Umbilical cord (tissue), 2 donors: ENCODE data around the gene ELFN2. TPM values are rescaled to one million over a fixed set of nuclear protein-coding genes. Genes with fewer than 3 reads are reported as not detected.
"Not testable (repeated sequence)": the region's sequence is repeated elsewhere in the genome, so short reads cannot be mapped to it uniquely, and the experiment has no call there.

ENCODE experiments used
- DNase-seq: peaks from one replicate; pipeline ENCODE4 v3.0.0-alpha.2; 2015; ENCODE audit warnings: low spot score
- total RNA-seq: library from RNA; depleted of rRNA; stranded (reverse); fragments of >200 nt; gene quantifications from one replicate; pipeline ENCODE4 v1.2.3, GENCODE V29; 2014; ENCODE audit warnings: low replicate concordance; ENCODE audit not compliant: insufficient read depth

ELFN2 gene, protein sequence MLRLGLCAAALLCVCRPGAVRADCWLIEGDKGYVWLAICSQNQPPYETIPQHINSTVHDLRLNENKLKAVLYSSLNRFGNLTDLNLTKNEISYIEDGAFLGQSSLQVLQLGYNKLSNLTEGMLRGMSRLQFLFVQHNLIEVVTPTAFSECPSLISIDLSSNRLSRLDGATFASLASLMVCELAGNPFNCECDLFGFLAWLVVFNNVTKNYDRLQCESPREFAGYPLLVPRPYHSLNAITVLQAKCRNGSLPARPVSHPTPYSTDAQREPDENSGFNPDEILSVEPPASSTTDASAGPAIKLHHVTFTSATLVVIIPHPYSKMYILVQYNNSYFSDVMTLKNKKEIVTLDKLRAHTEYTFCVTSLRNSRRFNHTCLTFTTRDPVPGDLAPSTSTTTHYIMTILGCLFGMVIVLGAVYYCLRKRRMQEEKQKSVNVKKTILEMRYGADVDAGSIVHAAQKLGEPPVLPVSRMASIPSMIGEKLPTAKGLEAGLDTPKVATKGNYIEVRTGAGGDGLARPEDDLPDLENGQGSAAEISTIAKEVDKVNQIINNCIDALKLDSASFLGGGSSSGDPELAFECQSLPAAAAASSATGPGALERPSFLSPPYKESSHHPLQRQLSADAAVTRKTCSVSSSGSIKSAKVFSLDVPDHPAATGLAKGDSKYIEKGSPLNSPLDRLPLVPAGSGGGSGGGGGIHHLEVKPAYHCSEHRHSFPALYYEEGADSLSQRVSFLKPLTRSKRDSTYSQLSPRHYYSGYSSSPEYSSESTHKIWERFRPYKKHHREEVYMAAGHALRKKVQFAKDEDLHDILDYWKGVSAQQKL
- total RNA-seq, result 0.24 TPM

GRCh38 chr22:37427135-37427710 is at the start of gene ELFN2:
TSS of gene ELFN2 (minus strand) at chr22:37427479. CDS start at chr22:37375534, 51,945 bp downstream.
- DNase-seq, result peak; percentile 17

DNA sequence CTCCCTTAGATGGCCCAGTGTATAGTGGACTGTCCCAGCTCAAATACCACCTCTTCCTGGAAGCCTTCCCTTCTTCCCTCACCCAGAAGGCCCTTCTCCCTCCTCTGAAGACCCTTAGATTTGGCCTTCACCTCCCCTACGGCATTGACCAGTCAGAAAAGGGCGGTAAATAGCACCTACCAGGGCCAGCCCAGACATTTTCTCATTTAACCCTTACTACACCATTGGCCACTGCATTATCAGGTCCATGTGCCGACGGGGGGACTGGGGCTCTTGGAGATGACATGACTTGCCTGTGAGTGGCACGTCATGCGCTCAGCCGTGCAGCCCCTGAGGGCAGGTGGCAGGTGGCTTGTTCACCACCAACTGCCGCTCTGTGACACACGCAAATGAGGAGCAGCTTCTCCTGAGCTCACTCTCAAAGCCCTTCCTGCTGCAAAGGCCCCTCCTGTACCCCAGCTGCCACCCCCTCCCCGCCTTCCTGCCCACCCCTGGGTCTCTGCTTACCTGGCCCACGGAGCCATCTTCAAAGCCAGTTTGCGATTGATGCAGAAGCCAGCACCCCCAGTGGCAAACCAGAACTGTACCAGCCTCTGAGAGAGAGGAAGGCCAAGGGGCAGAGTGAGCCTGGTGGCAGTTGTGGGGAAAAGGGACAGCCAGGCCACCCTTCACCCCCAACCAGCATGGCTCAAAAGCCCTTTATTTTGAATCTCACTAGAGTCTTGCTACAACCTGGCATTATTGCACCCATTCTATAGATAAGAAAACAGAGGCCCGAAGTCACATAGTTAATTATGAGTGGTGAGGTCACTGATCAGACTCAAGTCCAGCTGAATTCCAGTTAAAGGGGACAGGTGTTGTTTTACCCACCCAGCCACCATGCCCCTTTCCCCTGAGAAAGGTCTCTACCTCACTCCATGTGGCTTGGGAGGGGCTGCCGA is 49.4 kb upstream of the ELFN2 start:
- DNase-seq, result no peak

DNA sequence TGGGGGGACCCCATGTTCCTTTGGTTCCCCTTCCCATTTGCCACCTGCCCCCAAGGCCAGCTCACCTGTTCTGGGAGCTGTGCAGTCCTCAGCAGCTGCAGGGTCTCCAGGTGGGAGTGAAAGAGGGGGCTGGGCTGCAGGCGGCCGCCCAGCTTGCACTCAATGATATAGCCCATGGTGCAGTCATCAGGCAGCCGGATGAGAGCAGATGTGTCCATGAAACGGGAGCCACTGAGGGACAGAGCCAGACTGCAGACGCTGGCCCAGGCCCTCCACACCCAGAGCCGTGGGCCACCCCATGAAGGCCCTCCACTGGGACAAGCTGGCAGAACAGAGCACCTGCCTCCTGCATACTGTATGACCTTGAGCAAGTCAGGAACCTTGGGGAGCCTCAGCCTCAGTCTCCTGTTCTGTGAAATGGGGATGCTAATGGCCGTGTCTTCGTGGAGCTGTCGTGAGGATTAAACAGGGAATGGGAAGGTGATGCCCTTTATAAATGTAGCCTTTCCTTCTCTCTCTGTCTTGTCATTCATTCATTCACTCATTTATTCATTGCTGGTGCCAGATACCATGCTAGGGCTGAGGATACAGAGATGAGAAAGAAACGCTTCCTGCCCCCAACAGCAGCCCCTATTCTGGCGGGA is 47.3 kb upstream of the ELFN2 start:
- no peak for DNase-seq

- DNase-seq, result no peak
Observed at GRCh38 chr22:37473437-37473946, 46.2 kb upstream of the ELFN2 start.

- DNase-seq, result no peak
Observed at GRCh38 chr22:37472418-37473006, 45.2 kb upstream of the ELFN2 start.

GRCh38 chr22:37471727-37472417 is 44.6 kb upstream of the ELFN2 start:
- DNase-seq, result no peak

- no peak for DNase-seq
Observed at GRCh38 chr22:37470087-37470445, 42.8 kb upstream of the ELFN2 start.

DNA sequence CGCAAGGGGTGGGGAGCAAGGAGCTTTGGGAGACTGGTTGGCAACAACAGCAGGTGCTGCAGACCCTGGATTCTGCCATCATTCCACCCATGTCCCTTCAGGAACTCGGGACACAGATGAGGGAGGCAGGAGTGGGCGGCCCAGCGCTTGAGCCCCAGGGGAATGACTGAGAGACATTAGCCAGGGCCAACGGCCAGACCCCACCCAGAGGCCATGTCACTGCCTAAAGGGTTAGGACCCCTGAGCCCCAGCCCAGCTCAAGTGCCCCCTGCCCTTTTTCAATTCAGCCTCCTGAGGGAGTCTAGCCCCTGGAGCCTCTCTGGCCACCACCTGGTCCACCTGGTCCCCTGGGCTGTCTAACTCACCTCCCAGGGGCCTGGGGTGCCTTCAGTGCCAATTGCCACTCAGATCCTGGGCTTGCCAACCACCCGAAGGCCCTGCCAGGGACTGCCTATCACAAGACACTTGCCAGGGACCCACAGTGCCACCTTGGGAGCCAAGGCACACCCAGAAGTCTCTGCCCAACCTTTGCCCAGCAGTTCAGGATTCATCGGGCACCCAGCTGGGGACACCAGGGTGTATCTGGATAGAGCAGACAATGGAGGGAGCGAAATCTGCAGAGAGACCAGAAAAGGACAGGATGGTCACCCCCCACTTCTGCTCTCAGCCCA is 42.3 kb upstream of the ELFN2 start:
- DNase-seq, result no peak

- not testable (repeated sequence) for DNase-seq
Observed at GRCh38 chr22:37468201-37468695, 41.0 kb upstream of the ELFN2 start.

- DNase-seq, result no peak
Observed at GRCh38 chr22:37467391-37467955, 40.2 kb upstream of the ELFN2 start.

DNA sequence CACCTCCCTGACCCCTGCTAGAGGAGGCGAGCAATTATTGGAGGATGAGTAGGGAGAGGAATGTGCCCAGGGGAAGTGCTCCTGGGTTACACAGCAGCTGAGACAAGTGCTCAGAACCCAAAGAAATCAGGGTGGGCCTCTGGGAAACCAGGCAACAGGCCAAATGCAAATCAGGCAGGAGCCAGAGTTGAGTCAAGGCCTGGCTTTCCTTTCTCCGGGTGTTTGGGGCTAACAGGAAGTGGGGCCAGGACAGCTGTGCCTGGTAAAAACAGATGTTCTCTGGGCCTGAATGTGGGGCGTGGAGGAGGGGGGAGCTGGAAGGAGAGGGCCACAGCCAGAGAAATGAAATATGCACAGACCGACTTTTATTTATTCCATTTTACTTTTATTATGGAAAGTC is 36.9 kb upstream of the ELFN2 start:
- DNase-seq, result no peak

DNA sequence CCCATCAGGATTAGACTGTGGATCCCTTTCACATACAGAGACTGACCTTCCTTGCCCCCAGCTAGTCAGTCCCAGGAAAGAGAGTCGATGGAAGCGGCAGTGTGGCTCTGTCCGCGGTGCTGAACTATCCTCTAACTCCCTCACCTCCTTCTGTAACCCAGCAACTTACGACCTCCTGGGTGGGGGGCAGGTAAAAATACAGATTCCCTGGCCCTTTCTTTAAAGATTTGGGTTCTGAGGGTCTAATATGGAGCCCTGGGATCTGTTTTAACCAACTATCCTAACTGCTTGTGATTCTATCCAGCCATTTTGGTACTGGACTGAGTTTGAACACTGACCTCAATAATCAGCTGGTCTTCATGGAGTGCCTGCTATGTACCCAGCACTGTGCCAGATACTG is 35.7 kb upstream of the ELFN2 start:
- DNase-seq, result peak; percentile 52

- DNase-seq, result no peak
Observed at GRCh38 chr22:37462436-37462835, 35.2 kb upstream of the ELFN2 start.

DNA sequence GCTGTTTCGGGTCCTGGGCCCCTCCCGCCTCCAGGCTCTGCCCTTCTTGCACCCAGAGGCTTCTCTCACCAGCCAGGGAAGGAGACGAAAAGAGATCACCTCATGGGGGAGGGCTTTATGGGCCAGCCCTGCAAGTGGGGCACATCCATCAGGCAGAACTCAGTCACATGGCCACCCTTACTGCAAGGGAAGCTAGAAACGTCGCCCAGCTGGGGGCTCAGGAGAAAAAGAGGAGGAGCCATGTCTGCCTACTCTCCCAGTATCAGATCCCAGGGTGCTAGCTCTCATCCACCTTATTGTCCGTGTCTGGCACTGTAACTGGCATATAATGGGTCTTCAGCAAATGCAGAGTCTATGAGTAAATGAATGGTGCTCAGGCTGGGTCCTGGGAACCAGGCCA is 34.7 kb upstream of the ELFN2 start:
- DNase-seq, result no peak

DNA sequence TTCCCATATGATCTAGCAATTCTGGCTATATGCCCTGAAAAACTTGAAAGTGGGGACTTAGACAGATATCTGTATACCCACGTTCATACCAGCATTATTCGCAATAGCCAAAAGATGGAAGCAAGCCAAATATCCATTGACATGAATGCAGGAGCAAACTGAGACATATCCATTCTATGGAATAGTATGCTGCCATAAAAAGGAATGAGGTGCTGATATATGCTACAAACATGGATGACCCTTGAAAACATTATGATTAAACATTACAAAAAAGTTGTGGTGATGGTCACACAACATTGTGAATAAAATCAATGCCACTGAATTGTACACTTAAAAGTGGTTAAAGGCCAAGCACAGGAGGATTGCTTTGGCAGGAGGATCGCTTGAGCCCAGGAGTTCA is 33.4 kb upstream of the ELFN2 start:
- no peak for DNase-seq

- no peak for DNase-seq
Observed at GRCh38 chr22:37459206-37459605, 31.9 kb upstream of the ELFN2 start.

DNA sequence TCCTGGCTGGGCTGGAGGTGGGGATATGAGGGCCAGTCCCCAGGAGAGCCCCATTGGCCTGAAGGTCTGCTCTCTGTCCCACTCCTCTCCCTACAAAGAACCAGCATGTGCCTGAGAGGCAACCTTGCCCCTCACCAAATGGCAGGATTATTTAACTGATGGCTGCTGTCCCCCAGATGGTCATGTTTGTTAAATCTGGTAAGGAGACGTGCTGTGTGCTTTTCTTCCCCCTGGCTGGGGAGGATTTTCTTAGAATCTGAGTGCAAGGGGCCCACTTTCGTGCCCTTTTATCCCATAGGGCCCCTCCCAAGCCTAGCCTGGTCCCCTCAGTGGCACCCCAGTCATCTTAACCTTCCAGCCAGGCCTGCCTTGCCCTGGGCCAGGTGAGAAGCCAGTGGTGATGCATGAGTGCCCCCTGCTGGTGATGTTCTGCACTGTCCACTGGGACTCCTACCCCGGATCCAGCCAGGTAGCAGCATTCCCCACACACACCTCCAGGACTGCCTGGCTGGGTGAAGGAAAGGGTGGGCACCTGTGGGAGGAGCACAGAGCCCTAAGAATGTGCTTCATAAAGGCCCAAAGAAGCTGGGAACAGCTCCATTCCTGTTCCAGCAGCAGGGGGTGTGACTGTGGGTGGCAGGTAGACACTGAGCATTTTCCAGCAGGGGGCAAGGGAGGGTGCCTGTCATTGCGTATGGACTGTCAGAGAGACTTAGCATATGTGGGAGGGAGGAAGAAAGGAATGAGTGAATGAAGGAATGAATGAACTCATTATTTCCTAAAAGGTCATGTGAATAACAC is 30.0 kb upstream of the ELFN2 start:
- peak; percentile 28 for DNase-seq

DNA sequence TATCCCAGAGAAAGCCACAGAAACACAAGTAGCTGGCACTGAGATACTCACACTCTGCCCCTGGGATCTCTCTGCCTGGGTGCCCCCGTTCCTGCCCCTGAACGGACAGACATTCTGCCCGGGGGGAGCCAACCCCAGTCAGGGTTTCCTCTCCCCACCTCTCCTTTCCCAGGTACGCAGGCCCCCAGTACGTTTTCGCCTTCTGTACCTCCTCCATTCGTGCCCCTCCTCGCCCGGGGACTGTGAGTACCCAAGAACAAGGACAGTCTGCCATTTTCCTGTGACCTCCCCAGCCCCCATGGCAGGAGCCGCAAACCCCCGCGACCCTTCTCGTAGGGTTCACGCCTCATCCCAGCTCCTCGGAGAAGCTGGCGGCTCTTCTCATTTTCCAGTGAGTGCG is 29.1 kb upstream of the ELFN2 start:
- no peak for DNase-seq
